PC-3 (cell line): ENCODE measurements around the gene COPS6. TPM values are rescaled to one million over a fixed set of nuclear protein-coding genes. Genes with fewer than 3 reads are reported as not detected.

Experiments
- ATAC-seq: fragments of 200-7000 bp; cut with Tn5 transposase; 2 replicates; pipeline ENCODE4 v1.9.1; 2020; ENCODE audit warnings: mild to moderate bottlenecking, moderate library complexity
- BruUV-seq: library from RNA; stranded (reverse); fragments of 400-500 nt; replicated peaks from 2 replicates; lab custom pipeline; 2021; lab: Mats Ljungman, UMichigan
- CTCF ChIA-PET: fragments of 300-600 bp; sonication (Branson Sonifier 250); formaldehyde crosslinking; loops from one replicate; lab custom pipeline; 2022; ENCODE audit warnings: antibody characterized with exemption; lab: Charles Lee
- POLR2A ChIA-PET: fragments of 300-600 bp; sonication (Branson Sonifier 250); formaldehyde crosslinking; loops from one replicate; lab custom pipeline; 2022; ENCODE audit warnings: antibody characterized with exemption; ENCODE audit not compliant: unreplicated experiment; lab: Charles Lee
- DNase-seq: peaks from one replicate; pipeline ENCODE4 v3.0.0-alpha.2; 2015
- H2AFZ ChIP-seq: fragments of 300-600 bp; sonication (generic); 2 replicates; pipeline ENCODE4 v1.6.0; 2016; ENCODE audit warnings: antibody characterized with exemption, low read length
- H3F3A ChIP-seq: fragments of 300-600 bp; sonication (generic); one replicate; pipeline ENCODE4 v1.6.0; 2017; ENCODE audit warnings: antibody characterized with exemption, low read length, control low read depth, mild to moderate bottlenecking; ENCODE audit not compliant: unreplicated experiment
- H3K27ac ChIP-seq: fragments of 300-600 bp; sonication (generic); 2 replicates; pipeline ENCODE4 v1.5.1; 2016; ENCODE audit warnings: mild to moderate bottlenecking, low read length
- H3K27me3 ChIP-seq: fragments of 300-600 bp; sonication (generic); 2 replicates; pipeline ENCODE4 v1.6.1; 2016; ENCODE audit warnings: low read length, mixed read lengths
- H3K36me3 ChIP-seq: fragments of 300-600 bp; sonication (generic); 2 replicates; pipeline ENCODE4 v1.6.1; 2016; ENCODE audit warnings: low read depth, mixed run types, low read length, mixed read lengths
- H3K4me1 ChIP-seq: fragments of 300-600 bp; sonication (generic); 2 replicates; pipeline ENCODE4 v1.5.1; 2016; ENCODE audit warnings: low read length; ENCODE audit not compliant: insufficient read depth
- H3K4me2 ChIP-seq: fragments of 300-600 bp; sonication (generic); 2 replicates; pipeline ENCODE4 v1.6.0; 2016; ENCODE audit warnings: low read length
- H3K4me3 ChIP-seq: fragments of 300-600 bp; sonication (generic); 2 replicates; pipeline ENCODE4 v1.5.1; 2016; ENCODE audit warnings: mild to moderate bottlenecking, low read length, mixed read lengths
- H3K79me2 ChIP-seq: fragments of 300-600 bp; sonication (generic); 2 replicates; pipeline ENCODE4 v1.6.1; 2017; ENCODE audit warnings: low read length, mixed read lengths
- H3K9ac ChIP-seq: fragments of 300-600 bp; sonication (generic); 2 replicates; pipeline ENCODE4 v1.6.0; 2016; ENCODE audit warnings: mild to moderate bottlenecking, low read length
- H3K9me2 ChIP-seq: fragments of 300-600 bp; sonication (generic); replicated peaks from 2 replicates; pipeline ENCODE4 v1.6.1; 2016; ENCODE audit warnings: mixed run types, low read length, mixed read lengths
- H3K9me3 ChIP-seq: fragments of 300-600 bp; sonication (generic); 2 replicates; pipeline ENCODE4 v1.6.1; 2016; ENCODE audit warnings: low read length, mixed read lengths
- H4K20me1 ChIP-seq: fragments of 300-600 bp; sonication (generic); 2 replicates; pipeline ENCODE4 v1.6.1; 2016; ENCODE audit warnings: low read length, mixed read lengths
- CTCF ChIP-seq: fragments of 300-600 bp; sonication (generic); conservative IDR thresholded peaks from 2 replicates; pipeline ENCODE4 v1.5.1; 2017; ENCODE audit warnings: antibody characterized with exemption, low read depth, mild to moderate bottlenecking, low read length
- EZH2 ChIP-seq: fragments of 300-600 bp; sonication (generic); IDR thresholded peaks from one replicate; pipeline ENCODE4 v1.6.1; 2017; ENCODE audit warnings: antibody characterized with exemption, mild to moderate bottlenecking, low read length; ENCODE audit not compliant: unreplicated experiment
- EZH2phosphoT487 ChIP-seq: fragments of 300-600 bp; sonication (generic); IDR thresholded peaks from 2 replicates; pipeline ENCODE4 v1.6.1; 2018; ENCODE audit warnings: mild to moderate bottlenecking, antibody characterized with exemption, low read length, borderline replicate concordance
- intact Hi-C: fragments of 100-400 bp; cut with micrococcal nuclease; formaldehyde crosslinking; loops from 2 replicates; pipeline ENCODE4 v1.9.0; 2023
- total RNA-seq: library from RNA; depleted of rRNA; stranded (reverse); fragments of >200 nt; gene quantifications from 2 replicates; pipeline ENCODE4 v1.2.3, GENCODE V29; 2014

COPS6 gene
- total RNA-seq, 1 experiment from 2014 or later, result 110 TPM

- H3F3A ChIP-seq, result no peaks in the 10 kb centered on the region
- BruUV-seq, result no TSS peak
- intact Hi-C loops, result no loop called here
- H3K9me2 ChIP-seq, result no peaks in the 10 kb centered on the region
- TF ChIP-seq EZH2 (no peak), EZH2phosphoT487 (no peak), CTCF (no peak)
- no peak overlapping the region for H2AFZ ChIP-seq
- H3K79me2 ChIP-seq, result peaks cover 4% of the 10 kb centered on the region; the same call in 1 of the 2 replicates
- H3K4me3 ChIP-seq, result no peak overlapping the region
- ChIA-PET POLR2A (no interaction called here), CTCF (interaction anchor here (1.5 kb wide), 1 partner anchor 58 kb away, joined by 3 read pairs; no protein-coding TSS in a partner anchor)
- H3K4me2 ChIP-seq, result no peak overlapping the region
- no peak overlapping the region for H3K9ac ChIP-seq
- H3K9me3 ChIP-seq, result no peaks in the 10 kb centered on the region
- no peaks in the 10 kb centered on the region for H3K36me3 ChIP-seq
- H3K27ac ChIP-seq, result no peak overlapping the region
- no peaks in the 10 kb centered on the region for H3K27me3 ChIP-seq
- DNase-seq, result no peak
- H4K20me1 ChIP-seq, result no peaks in the 10 kb centered on the region
- ATAC-seq, result no peak
- peaks cover 13% of the 10 kb centered on the region for H3K4me1 ChIP-seq
Measured at GRCh38 chr7:100051611-100052010, 37.2 kb upstream of the COPS6 start.

- Histone ChIP-seq H3K9me2 (no peaks in the 10 kb centered on the region), H3K79me2 (peaks cover 4% of the 10 kb centered on the region; the same call in 1 of the 2 replicates), H3K9ac (no peak overlapping the region), H3K4me1 (peaks cover 13% of the 10 kb centered on the region), H4K20me1 (no peaks in the 10 kb centered on the region), H3K4me3 (no peak overlapping the region), H3K4me2 (no peak overlapping the region), H3K27me3 (no peaks in the 10 kb centered on the region), H3K9me3 (no peaks in the 10 kb centered on the region), H2AFZ (no peak overlapping the region), H3K36me3 (no peaks in the 10 kb centered on the region), H3K27ac (no peak overlapping the region), H3F3A (no peaks in the 10 kb centered on the region)
- TF ChIP-seq EZH2 (no peak), CTCF (peak; percentile 64), EZH2phosphoT487 (no peak)
- ChIA-PET POLR2A (no interaction called here), CTCF (interaction anchor here (0.6 to 1.3 kb wide), 3 partner anchors 59 to 637 kb away, joined by 5 to 11 read pairs (median 9); no protein-coding TSS in a partner anchor)
- DNase-seq (peak; percentile 85), ATAC-seq (peak; percentile 74)
- intact Hi-C loops, result loop anchor here (1.0 kb wide), 2 partner anchors 59 to 140 kb away; no protein-coding TSS in a partner anchor
- BruUV-seq, result no TSS peak
Measured at GRCh38 chr7:100053215-100053614, 35.6 kb upstream of the COPS6 start.

- intact Hi-C loops, result no loop called here
- BruUV-seq, result TSS peak; percentile 6
- no peaks in the 10 kb centered on the region for H3K9me3 ChIP-seq
- no peak for DNase-seq
- no peak for TF ChIP-seq EZH2
- no peak for TF ChIP-seq EZH2phosphoT487
- no peak for TF ChIP-seq CTCF
- no peaks in the 10 kb centered on the region for H3K27me3 ChIP-seq
- no peak overlapping the region for H3K4me2 ChIP-seq
- H3K36me3 ChIP-seq, result no peaks in the 10 kb centered on the region
- H3K27ac ChIP-seq, result no peak overlapping the region
- no peak overlapping the region for H2AFZ ChIP-seq
- no peaks in the 10 kb centered on the region for H3K79me2 ChIP-seq
- no peaks in the 10 kb centered on the region for H3K4me1 ChIP-seq
- H4K20me1 ChIP-seq, result no peaks in the 10 kb centered on the region
- ATAC-seq, result no peak
- no peaks in the 10 kb centered on the region for H3K9me2 ChIP-seq
- CTCF ChIA-PET, result no interaction called here
- no peaks in the 10 kb centered on the region for H3F3A ChIP-seq
- no peak overlapping the region for H3K9ac ChIP-seq
- POLR2A ChIA-PET, result interaction anchor here (0.5 kb wide), 1 partner anchor 101 kb away, joined by 21 read pairs; no protein-coding TSS in a partner anchor
- H3K4me3 ChIP-seq, result no peak overlapping the region
Measured at GRCh38 chr7:100057006-100057405, 31.8 kb upstream of the COPS6 start.
